ENCODE measurements around the gene TCOF1. TPM values are rescaled to one million over a fixed set of nuclear protein-coding genes. Genes with fewer than 3 reads are reported as not detected.

The TCOF1 gene
- total and polyA plus RNA-seq, 2 of the 8 experiments (the other 6 are each of a cell fraction or from before 2014, with no cell fraction given): 35.9 to 170 TPM

DNA sequence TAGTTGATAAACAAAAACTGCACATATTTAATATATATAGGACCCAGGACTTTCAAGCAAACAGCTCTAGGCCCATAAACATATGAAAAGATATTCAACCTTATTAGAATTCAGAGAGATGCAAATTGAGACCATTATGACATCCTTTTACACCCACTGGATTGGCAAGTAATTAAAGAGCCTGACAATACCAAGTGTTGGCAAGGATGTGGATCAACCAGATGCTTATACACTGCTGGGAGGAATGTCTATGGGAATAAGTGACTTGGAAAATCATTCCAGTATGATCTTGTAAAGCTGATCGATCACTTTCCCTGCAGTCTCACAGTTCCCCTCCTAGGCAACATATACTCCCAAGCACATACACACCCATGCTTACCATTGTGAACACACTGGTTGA is 15.5 kb upstream of the TCOF1 start (continued):
- TF ChIP-seq CREB1 (IDR thresholded peaks at IDR 0.05) (no peak), POLR2AphosphoS5 (IDR thresholded peaks at IDR 0.05; ENCODE audit: low read depth, low read length) (no peak), TEAD4 (IDR thresholded peaks at IDR 0.05; ENCODE audit: low read depth, low read length) (no peak), MAFK (IDR thresholded peaks at IDR 0.05; ENCODE audit: low read depth, low read length) (no peak), SP4 (IDR thresholded peaks at IDR 0.05; ENCODE audit: low read length) (no peak), EZH2 (IDR thresholded peaks at IDR 0.05; ENCODE audit: low read depth, low read length, severe bottlenecking) (no peak), SIN3A (conservative IDR thresholded peaks at IDR 0.05 in 1 of 2, IDR thresholded peaks at IDR 0.05 in 1 of 2; ENCODE audit: low read depth in 1 of 2, low read length in 2 of 2) (no peak)
- TF ChIP-seq, protein P1, sequence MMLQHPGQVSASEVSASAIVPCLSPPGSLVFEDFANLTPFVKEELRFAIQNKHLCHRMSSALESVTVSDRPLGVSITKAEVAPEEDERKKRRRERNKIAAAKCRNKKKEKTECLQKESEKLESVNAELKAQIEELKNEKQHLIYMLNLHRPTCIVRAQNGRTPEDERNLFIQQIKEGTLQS (IDR thresholded peaks at IDR 0.05; ENCODE audit: insufficient read depth, low read depth, low read length): no peak
- TF ChIP-seq, protein P2, sequence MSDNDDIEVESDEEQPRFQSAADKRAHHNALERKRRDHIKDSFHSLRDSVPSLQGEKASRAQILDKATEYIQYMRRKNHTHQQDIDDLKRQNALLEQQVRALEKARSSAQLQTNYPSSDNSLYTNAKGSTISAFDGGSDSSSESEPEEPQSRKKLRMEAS (IDR thresholded peaks at IDR 0.05): no peak
